8988T (cell line): ENCODE measurements around the gene TNIP1.

Experiments used
- DNase-seq: peaks from one replicate; pipeline ENCODE4 v3.0.0; 2011

Gene TNIP1

DNA sequence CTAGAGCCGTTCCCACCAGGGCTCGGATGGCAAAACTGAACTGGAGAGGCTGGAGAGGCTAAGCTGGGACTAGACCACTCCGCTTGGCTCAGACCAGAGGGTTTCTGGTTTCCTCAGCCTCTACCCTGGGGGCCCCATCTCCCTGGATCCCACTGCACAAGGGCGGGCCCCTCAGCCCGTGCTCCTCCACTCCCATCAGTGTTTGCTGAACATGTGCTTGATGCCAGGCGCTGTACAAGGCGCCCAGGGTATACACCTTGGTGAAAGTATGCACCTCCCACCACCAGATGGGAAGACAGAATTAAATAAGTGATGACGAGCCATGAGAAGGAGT, 42.5 kb downstream of the TNIP1 start:
- no peak for DNase-seq

DNA sequence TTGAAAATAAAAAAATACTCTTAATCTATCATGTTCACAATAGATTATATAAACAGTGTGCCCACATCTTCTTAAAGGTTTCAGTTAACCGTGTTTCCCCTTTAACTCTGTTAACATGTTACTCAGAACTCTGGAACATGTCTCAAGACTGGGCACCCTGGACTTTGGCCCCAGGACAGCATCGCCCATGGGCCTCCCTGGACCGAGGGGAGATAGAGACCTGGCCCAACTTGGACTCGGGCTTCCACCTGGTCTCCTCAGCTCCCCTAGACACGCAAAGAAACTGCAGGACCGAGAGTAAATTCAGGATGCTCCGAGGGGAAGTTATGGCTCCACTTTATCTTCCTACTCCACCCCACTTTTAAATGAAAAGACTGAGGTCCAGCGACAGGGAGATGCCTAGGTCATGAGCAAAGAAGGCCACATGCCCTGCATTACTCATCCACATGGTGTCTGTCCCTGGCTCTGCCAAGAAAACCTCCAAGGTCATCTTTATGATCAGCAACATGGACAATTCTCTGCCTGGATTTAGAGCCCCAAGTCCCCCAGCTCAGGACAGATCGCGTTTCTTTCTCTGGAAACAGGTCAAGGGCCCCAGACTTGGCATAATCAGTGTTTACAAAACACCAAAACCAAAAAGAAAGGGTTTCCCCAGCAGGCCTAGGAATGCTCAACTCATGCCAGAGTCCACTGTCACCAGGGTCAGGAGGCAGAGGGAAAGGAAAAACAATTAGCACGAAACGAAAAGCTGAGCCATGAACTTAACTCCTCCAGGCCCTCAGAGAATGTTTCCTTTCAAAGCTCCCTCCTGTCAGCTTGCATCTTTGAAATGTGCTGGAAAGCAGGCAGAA, 43.0 kb downstream of the TNIP1 start:
- no peak for DNase-seq

DNA sequence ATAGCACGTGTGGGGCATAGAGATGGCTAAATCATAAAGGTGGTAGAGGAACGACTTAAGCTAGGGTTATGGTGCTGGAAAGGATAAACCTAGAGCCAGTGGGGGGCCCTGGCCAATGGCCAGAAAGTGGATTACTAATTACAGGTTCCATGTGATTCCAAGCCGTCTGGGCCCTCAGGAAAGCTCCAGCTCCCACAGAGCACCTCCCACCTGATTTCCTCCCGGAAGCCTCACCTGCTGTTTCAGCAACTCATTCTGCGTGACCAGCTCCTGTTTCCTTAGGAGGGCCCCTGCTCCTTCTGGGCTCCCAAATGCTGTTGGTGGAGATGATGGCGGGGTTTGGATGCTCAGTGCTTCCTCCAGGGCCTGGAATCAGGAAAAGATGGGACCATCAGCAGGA, 44.3 kb downstream of the TNIP1 start:
- no peak for DNase-seq

DNA sequence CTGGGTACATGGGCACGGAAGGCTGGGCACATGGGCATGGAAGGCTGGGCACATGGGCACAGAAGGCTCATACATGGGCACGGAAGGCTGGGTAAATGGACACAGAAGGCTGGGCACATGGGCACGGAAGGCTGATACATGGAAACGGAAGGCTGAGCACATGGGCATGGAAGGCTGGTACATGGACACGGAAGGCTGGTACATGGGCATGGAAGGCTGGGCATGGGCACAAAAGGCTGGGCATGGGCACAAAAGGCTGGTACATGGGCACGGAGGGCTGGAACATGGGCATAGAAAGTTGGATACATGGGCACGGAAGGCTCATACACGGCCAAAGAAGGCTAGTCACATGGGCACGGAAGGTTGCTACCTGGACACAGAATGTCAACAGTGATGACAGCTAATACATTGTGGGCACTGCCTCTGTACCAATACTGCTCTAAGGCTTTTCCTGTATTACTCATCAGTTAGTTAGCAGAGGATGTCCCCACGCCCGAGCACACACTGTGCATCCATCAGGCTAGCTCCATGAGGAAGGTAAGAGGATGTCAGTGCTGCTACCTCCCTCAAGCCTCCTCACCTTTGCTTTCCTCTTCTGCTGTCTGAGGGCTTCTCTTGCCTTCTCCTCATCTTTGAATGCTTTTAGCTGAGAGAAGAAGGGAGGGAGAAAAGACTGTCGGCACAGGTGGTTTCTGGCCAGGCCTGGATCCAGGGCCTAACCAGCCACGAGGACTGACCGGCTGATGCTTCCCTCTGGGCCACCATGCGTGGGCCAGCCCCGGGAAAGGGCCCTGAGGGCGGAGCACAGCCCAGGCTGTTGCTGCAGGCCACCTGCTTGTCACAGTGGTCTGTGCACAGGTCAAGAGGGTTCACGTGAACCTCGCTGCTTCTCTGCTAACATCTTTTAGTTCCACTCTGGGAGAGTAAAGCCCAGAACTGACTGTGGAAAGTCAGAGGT, 46.1 kb downstream of the TNIP1 start:
- DNase-seq: no peak

DNA sequence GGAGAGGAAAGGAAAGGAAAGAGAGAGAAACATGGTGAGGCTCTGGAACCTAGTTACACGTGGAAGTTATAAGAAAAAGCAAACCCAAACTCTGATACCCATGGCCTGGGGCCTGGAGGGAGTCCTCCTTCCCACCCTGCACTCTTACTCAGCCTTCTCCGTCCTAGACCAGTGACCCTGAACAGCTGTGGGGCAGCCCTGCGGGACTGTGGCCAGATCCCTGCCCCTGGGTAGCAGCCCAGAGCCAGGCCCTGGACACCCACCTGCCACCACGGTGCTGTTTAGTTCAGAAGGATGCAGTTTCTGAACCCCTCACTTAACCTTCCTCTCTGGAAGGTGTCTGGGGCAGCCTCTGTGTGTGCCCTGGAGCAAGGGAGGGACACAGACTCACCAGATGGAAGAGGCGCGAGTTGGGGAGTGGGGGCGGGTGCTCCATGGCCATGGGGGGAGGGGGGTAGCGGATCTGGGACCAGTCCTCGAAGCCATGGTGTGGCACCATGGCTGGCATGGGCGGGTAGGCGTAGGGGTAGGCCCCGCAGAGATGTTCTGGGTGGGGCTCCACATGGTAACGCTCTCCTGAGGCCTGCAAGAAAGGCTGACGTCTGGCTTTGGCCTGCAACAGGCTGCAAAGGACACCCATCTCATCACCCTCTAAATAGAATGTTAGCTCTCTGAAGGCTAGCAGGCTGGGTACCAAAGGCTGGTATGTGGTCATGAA, 47.5 kb downstream of the TNIP1 start:
- DNase-seq: no peak

DNA sequence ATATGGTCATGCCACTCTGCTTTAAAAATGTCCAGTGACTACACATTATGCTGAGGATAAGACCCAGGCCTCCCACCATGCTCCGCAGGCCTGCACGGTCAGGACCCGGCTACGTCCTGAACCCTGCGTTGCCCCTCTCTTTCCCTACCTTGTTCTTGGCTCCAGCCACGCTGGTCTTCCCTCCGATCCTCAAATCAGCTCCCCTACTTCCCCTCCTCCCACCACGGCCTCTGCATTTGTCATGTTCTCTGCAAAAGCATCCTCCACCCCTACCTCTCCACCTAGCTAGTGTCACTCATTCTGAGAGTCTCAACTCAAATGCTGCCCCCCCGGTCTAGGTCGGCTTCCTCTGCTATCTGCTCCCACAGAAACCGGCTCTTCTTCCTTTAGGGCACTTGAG, 49.3 kb downstream of the TNIP1 start:
- no peak for DNase-seq

DNA sequence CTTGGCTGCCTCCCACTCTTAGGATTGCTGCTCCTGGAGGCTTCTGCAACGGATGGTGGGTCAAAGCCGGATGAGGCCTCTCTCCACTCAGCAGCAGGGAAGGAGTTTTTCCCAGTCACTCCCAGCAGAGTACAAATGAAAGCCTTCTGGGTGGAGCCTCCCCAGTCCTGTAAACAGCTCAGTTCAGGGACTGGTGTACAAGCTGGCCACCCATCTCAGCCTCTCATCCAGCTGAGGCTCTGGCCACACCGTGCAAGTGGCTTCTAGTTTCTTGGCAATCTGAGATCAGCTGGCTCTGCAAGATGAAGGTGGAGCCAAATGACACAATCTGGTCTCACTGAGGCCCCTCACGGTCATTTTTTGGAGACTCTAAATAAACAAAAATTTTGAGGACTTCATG, 50.5 kb downstream of the TNIP1 start:
- DNase-seq: no peak

DNA sequence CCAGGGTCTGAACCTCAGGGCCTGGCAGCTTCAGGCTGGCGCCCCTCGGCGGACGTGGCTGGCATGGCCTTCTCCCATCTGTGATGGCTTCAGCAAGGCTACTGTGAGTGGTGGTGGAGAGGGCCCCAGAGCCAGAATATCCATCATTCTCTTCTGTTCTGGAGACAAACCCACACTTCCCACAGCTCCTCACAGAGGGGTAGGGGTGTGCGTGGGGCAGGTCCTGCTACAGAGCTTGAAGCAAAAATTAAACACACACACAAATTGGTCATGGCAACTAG, 50.8 kb downstream of the TNIP1 start:
- DNase-seq: no peak

DNA sequence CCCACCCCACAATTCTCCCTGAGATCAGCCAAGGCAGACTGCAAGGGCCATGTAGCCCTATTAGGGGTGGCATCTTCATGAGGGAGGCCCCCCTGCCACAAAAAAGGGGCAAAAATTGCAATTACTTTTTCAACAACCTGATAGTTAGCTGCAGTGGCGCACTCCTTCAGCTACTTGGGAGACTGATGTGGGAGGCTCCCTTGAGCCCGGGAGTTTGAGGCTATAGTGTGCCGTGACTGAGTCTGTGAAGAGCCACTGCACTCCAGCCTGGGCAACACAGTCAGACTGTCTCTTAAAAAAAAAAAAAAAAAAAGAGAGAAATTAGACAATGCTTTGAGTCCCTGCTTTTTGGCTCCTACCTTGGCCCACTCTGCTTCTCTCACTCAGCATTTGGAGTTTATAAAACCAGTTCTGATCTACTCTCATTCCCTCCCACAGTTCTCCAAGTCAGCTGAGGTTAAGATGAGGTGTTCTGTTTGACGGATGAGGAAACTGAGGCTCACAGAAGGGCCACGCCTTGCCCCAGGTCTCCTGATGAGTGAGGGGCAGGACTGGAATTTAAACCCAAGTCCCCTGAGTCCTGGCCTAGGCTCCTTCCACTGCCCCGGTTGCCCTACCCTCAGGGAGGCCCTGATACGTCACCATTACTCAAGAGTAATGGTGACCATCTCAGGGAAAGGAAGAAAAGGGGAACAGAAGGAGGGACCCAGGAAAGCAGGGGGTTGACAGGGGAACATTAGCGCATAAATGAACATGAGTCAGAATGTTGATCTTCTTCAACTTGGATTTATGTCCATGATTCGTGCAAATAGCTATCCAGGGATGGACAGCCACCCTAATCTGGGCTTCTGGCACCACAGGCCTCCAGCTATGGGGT, 51.4 kb downstream of the TNIP1 start:
- DNase-seq: no peak

DNA sequence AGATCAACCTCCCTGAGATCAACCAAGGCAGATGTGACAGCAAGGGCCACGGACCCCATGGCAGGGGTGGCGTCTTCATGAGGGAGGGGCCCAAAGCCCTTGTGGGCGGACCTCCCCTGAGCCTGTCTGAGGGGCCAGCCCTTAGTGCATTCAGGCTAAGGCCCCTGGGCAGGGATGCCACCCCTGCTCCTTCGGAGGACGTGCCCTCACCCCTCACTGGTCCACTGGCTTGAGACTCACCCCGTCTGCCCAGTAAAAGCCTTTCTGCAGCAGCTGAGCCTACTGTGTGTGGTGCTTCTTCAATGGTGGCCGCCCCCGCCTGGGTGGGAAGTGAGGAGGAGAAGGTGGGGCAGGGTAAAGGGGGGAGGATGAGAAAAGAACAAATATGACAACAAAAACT, 52.1 kb downstream of the TNIP1 start:
- DNase-seq: no peak

DNA sequence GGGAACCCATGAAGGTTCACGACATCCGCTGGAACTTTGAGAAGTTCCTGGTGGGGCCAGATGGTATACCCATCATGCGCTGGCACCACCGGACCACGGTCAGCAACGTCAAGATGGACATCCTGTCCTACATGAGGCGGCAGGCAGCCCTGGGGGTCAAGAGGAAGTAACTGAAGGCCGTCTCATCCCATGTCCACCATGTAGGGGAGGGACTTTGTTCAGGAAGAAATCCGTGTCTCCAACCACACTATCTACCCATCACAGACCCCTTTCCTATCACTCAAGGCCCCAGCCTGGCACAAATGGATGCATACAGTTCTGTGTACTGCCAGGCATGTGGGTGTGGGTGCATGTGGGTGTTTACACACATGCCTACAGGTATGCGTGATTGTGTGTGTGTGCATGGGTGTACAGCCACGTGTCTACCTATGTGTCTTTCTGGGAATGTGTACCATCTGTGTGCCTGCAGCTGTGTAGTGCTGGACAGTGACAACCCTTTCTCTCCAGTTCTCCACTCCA, 52.8 kb downstream of the TNIP1 start:
- DNase-seq: no peak

DNA sequence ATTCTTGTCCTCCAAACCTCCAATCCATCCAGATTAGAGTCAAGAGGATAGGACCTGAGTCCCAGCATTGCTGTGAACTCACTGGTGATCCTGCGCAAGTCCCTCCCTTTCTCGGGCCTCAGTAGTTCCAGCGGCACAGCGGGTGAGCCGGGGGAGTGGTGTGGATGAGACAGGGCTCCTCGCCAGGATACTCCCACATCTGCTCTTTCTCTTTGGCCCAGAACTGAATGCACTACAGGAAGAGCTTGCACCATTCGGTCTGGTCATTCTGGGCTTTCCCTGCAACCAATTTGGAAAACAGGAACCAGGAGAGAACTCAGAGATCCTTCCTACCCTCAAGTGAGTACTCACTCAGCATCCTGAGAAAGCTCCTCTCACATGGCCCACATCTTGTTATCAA, 54.2 kb downstream of the TNIP1 start:
- no peak for DNase-seq

DNA sequence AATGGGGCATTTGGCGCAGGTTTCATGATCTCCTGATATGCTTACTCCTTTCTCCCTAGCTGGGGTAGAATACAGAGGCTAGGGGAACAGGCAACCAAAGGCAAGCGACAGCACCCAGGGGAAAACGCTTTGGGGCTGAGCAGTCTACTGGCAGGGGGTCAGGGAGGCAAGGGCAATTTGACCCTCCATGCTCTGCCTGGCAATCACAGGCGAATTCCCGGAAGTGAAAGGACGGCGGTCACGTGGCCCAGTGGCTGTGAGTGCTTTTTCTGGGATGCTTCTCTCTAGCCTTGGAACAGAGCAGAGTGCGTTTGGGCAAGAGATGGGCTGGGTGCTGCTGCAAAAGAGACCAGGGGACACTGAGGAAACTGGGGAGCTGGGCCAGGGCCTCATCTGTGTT, 54.7 kb downstream of the TNIP1 start:
- DNase-seq: no peak

DNA sequence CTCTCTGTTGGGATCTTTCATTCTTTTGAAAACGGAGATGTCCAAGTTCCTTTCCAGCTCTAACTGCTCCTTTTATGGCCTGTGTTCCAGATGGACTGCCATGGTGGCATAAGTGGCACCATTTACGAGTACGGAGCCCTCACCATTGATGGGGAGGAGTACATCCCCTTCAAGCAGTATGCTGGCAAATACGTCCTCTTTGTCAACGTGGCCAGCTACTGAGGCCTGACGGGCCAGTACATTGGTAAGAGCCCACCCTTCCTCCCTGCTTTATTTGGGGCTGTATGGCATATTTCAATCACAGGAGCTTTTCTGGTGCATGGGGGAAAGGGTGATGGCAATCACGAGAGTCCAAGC, 55.6 kb downstream of the TNIP1 start:
- DNase-seq: no peak

DNA sequence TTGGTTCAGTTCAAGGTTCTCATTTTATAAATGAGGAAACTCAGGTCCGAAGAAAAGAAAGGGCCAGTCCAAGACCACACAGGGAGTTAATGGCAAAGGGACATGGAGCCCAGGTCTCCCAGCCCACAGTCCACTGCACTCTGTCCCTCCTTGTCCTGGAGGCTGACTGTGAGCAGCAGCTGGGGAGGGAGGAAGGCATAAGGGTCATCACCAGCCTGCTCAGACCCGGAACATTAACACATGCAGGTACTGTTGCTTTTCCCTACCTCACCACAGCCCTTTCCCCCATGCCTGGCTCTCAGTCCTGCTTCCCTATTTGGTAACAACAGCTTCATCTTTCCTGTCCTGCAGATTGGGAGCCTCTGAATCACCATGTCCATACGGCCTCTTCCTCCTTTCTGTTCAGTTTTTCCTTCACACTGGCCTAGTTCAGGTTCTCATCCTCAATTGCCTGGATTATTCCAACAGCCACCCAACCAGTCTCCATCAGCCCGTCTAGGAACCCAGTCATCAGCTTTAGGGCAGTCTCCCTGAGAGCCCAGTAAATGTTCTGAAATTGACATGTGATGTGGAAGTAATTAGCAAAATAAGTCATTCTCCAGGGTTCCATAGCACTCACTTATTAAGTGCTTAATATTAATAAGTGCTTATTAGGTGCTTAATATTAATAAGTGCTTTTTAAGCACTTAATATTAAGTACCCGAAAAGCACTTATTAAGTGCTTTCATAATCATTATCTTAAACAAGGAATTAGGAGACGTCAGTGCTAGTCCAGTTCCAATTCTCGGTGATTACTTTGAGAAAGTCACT, 56.2 kb downstream of the TNIP1 start:
- DNase-seq: no peak

DNA sequence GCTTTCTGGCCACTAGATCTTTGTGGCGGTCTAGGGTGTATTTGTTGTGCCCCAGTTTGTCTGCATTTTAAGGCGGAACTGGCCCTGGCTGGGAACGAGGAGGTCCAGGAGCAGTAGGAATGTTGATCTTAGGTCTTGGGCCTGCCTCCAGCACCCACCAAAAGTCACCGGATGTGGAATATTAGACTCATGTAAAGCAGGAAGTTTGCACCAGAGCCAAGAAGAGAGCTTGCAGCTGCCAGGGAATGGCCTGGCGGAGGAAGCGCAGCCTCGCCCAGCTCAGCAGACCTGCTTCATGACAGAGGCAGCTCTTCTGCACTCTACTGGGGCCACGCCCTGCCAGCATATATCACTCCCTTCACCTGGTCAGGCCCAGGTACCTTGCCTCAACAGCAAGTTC, 57.2 kb downstream of the TNIP1 start:
- no peak for DNase-seq

DNA sequence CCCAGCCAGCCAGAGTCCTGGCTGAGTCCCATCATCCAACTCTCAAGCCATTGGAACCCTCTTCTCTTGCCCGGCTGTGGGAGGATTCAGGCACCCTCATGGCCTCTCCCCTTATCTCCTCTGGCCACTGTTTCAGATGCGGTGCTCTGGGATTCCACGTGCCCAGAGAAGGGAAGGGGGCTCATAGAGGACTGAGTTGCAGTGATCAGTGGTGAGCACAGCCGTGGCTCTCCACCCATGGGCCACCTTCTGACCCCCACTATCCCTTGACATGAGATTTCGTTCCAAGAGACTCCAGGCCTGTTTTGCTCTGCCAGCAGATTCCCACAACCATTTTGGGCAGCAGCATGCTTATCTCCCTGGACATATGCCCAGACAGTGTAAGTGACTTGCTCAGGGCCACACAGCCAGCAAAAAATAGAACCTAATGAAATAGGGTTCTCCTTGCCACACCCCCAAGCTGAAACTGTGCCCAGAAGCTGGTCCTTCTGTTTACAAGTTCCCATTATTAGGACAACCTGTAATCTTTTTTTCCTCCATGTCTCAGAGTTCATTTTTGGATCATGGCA, 57.7 kb downstream of the TNIP1 start:
- no peak for DNase-seq

DNA sequence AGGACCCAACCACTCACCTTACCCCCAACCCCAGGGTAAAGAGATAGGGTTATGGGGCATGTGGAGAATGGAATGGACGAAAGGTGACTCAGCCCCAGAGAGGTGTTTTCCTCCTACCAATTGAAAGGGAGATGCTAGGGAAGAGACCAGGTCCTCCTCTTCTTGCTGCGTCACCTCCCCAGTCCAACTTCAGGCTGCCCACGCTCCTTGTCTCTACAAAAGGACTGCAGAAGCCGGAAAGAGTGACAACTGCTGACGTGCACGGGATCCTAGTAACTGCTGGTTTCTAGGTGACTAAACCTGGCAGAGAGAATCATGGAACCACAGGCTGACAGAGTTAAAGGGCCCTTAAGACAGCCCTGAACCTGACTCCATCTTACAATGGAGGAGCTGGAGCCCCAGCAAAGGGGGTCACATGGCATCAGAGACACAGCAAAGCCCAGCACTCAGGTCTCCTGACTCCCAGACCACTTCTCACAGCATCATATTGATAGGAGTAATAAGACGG, 58.3 kb downstream of the TNIP1 start:
- DNase-seq: no peak

DNA sequence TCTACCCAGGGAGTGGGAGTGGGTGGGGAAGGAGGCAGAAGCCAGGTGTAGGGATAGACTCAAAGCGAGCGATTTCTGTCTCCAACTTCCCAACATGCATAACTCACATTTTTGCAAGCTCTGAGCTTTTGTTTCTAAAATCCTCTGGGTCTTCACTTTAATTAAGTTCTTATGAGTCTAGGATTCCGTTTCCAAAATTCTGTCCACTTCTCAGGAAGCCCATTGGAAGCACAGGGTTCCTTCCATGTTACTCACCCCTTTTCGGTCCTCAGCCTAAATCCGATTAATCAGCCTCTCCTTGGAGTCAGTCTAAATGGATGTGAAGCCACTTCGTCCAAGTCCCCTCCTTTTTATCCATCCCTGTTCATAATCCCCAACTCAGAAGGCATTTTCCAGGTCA, 59.1 kb downstream of the TNIP1 start:
- DNase-seq: no peak

DNA sequence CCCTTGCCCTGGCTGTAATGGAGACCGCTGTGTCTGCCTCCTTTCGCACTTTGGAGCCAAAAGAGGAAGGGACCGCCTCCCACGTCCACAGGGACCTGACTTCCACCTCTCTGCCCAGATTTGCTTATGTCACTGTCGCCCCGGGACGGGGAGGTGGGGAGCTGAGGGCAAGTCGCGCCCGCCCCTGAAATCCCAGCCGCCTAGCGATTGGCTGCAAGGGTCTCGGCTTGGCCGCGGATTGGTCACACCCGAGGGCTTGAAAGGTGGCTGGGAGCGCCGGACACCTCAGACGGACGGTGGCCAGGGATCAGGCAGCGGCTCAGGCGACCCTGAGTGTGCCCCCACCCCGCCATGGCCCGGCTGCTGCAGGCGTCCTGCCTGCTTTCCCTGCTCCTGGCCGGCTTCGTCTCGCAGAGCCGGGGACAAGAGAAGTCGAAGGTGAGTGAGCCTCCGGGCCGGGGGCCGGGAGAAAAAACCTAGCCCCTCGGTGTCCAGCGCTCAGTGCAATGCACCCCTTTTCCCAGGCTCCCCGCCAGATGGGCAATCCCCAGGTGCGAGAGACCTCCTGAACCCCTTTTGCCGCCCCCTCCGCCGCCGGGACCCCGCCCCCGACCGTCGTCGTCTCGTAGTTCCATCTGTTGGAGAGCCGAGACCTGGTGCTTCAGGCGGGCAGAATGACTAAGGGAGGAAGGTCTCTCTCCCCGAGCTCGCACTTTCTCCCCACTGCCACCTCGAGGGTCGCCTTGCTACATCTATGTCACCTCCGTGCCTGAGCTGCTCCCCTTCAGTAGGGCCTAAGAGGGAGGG, 60.3 kb downstream of the TNIP1 start, which contains the start of gene GPX3:
GPX3 (plus strand) TSS at position 288 of the 807 bp plus-strand sequence; CDS start at position 352, 64 bp downstream.
- DNase-seq: peak; percentile 83
